ENCODE results near the gene LSAMP. TPM values are rescaled to one million over a fixed set of nuclear protein-coding genes. Genes with fewer than 3 reads are reported as not detected.

Gene LSAMP
- total and polyA plus RNA-seq, 2 donors (not counting 3 experiments of a cell fraction or from before 2014, with no cell fraction given): not detected

DNA sequence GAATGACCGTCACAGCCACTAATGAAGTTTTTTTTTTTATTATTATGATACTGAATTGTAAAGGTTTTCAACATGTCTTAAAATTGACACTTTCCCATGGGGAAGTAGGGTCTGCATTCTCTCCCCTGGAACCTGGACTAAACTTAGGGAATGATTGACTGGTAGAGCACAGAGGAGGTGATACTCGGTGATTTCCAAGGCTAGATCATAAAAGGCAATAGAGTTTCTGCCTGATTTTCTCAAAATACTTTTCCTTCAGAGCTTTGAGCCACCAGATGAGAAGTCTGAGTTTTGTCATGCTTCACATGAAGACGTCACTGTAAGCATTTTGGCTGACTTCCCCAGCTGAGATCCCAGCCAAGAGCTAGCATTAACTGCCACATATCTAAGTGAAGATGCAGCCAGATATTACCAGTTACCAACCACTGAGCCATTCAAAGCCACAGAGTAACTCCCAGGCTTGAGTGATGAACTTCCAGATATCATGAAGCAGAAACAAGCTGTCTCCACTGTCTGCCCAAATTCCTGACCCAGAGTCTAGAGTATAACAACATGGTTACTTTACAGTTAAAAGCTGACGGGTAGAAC lies 105.8 kb downstream of the LSAMP start:
- H3K4me3 ChIP-seq (replicated peaks in 1 of 3; ENCODE audit: insufficient read depth in 1 of 3, low read depth in 1 of 3, low read length in 3 of 3): no peak overlapping the region
- ChIA-PET POLR2A (no interaction called here), CTCF (no interaction called here)
- TF ChIP-seq MYC (IDR thresholded peaks at IDR 0.05; ENCODE audit: low read depth, low read length): no peak
- TF ChIP-seq, protein P1, sequence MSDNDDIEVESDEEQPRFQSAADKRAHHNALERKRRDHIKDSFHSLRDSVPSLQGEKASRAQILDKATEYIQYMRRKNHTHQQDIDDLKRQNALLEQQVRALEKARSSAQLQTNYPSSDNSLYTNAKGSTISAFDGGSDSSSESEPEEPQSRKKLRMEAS (IDR thresholded peaks at IDR 0.05; ENCODE audit: insufficient read depth, insufficient read length): no peak
- no peak overlapping the region for H3K27ac ChIP-seq (ENCODE audit: insufficient read depth, low read depth, low read length)
- H3K4me1 ChIP-seq (ENCODE audit: control insufficient read depth, extremely low read depth, insufficient read depth, low read length): no peaks in the 10 kb centered on the region
- intact Hi-C loops (cut with micrococcal nuclease): no loop called here
- no peak overlapping the region for H2AFZ ChIP-seq (ENCODE audit: low read depth, low read length)
- H3K27me3 ChIP-seq (ENCODE audit: control insufficient read depth in 2 of 2, insufficient read depth in 2 of 2, low read length in 2 of 2): no peaks in the 10 kb centered on the region
- no peaks in the 10 kb centered on the region for H3K9me3 ChIP-seq (replicated peaks; ENCODE audit: control insufficient read depth, insufficient read depth, low read length)
- H3K9me1 ChIP-seq (replicated peaks; ENCODE audit: control insufficient read depth, extremely low read depth, insufficient read depth, low read length): no peaks in the 10 kb centered on the region
- no peak overlapping the region for H3K9ac ChIP-seq (replicated peaks; ENCODE audit: extremely low read depth, insufficient read depth, low read length)
- no peak overlapping the region for H3K4me2 ChIP-seq (ENCODE audit: insufficient read depth, low read length)
- BruUV-seq (replicated peaks): no TSS peak
- H3K79me2 ChIP-seq (ENCODE audit: control insufficient read depth, insufficient read depth, low read length): no peaks in the 10 kb centered on the region
- FAIRE-seq: no peak
- H3K36me3 ChIP-seq (ENCODE audit: control insufficient read depth in 2 of 2, extremely low read depth in 1 of 2, insufficient read depth in 2 of 2, low read length in 2 of 2): no peaks in the 10 kb centered on the region
- H4K20me1 ChIP-seq (replicated peaks; ENCODE audit: control insufficient read depth, extremely low read depth, insufficient read depth, low read length): no peaks in the 10 kb centered on the region
- dilution Hi-C loops (cut with MboI; ENCODE audit: extremely low pct_ligation_motif_present, low sequenced_read_pairs): no loop called here
- DNase-seq (ENCODE audit: low read depth, low spot score): no peak

DNA sequence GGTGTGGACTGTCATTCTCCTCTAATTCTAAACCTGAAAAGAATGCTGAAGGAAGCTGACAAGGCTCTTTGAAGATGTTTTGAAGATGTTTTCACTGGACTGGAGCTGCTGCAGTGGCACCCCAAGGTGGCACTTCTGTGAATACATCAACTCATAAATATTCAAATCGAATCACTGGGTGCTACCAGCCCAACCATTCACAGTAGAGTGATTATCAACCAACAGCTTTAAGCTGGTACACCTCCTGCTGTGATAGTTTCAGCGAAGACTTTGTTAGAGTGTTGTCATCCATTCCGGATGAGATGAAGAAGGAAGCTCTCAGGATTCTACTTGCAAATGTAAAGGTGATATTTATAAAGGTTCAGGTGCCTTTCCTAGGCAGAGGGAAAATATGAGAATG lies 106.6 kb downstream of the LSAMP start:
- H3K27ac ChIP-seq (ENCODE audit: insufficient read depth, low read depth, low read length): no peak overlapping the region
- FAIRE-seq: no peak
- no peak overlapping the region for H3K4me3 ChIP-seq (replicated peaks in 1 of 3; ENCODE audit: insufficient read depth in 1 of 3, low read depth in 1 of 3, low read length in 3 of 3)

More for the DNA sequence above, 106.6 kb downstream of the LSAMP start:
- TF ChIP-seq FOS (IDR thresholded peaks at IDR 0.05; ENCODE audit: borderline replicate concordance, insufficient read depth, low read length) (no peak), GATA2 (IDR thresholded peaks at IDR 0.05; ENCODE audit: insufficient read depth, insufficient read length, low read depth, low read length) (no peak), MYC (IDR thresholded peaks at IDR 0.05; ENCODE audit: low read depth, low read length) (no peak), POLR2A (IDR thresholded peaks at IDR 0.05; ENCODE audit: low read depth, low read length) (no peak), POLR2AphosphoS5 (IDR thresholded peaks at IDR 0.05; ENCODE audit: insufficient read depth, low read depth, low read length) (no peak), JUN (IDR thresholded peaks at IDR 0.05; ENCODE audit: borderline replicate concordance, insufficient read depth, insufficient read length, low read depth) (no peak), EZH2 (IDR thresholded peaks at IDR 0.05; ENCODE audit: borderline replicate concordance, low read depth, low read length, severe bottlenecking) (no peak)
- TF ChIP-seq, protein P2, sequence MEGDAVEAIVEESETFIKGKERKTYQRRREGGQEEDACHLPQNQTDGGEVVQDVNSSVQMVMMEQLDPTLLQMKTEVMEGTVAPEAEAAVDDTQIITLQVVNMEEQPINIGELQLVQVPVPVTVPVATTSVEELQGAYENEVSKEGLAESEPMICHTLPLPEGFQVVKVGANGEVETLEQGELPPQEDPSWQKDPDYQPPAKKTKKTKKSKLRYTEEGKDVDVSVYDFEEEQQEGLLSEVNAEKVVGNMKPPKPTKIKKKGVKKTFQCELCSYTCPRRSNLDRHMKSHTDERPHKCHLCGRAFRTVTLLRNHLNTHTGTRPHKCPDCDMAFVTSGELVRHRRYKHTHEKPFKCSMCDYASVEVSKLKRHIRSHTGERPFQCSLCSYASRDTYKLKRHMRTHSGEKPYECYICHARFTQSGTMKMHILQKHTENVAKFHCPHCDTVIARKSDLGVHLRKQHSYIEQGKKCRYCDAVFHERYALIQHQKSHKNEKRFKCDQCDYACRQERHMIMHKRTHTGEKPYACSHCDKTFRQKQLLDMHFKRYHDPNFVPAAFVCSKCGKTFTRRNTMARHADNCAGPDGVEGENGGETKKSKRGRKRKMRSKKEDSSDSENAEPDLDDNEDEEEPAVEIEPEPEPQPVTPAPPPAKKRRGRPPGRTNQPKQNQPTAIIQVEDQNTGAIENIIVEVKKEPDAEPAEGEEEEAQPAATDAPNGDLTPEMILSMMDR (IDR thresholded peaks at IDR 0.05; ENCODE audit: extremely low read depth in 1 of 2, insufficient read depth in 1 of 2, low read depth in 1 of 2, low read length in 2 of 2): no peak
- TF ChIP-seq, protein P1 (IDR thresholded peaks at IDR 0.05; ENCODE audit: insufficient read depth, insufficient read length): no peak
- Histone ChIP-seq H3K9me1 (replicated peaks; ENCODE audit: control insufficient read depth, extremely low read depth, insufficient read depth, low read length) (no peaks in the 10 kb centered on the region), H3K79me2 (ENCODE audit: control insufficient read depth, insufficient read depth, low read length) (no peaks in the 10 kb centered on the region), H3K9ac (replicated peaks; ENCODE audit: extremely low read depth, insufficient read depth, low read length) (no peak overlapping the region), H4K20me1 (replicated peaks; ENCODE audit: control insufficient read depth, extremely low read depth, insufficient read depth, low read length) (no peaks in the 10 kb centered on the region), H3K4me1 (ENCODE audit: control insufficient read depth, extremely low read depth, insufficient read depth, low read length) (no peaks in the 10 kb centered on the region), H3K27me3 (ENCODE audit: control insufficient read depth in 2 of 2, insufficient read depth in 2 of 2, low read length in 2 of 2) (no peaks in the 10 kb centered on the region), H3K4me2 (ENCODE audit: insufficient read depth, low read length) (no peak overlapping the region), H3K36me3 (ENCODE audit: control insufficient read depth in 2 of 2, extremely low read depth in 1 of 2, insufficient read depth in 2 of 2, low read length in 2 of 2) (no peaks in the 10 kb centered on the region), H3K9me3 (replicated peaks; ENCODE audit: control insufficient read depth, insufficient read depth, low read length) (no peaks in the 10 kb centered on the region), H2AFZ (ENCODE audit: low read depth, low read length) (no peak overlapping the region)
- dilution Hi-C loops (cut with MboI; ENCODE audit: extremely low pct_ligation_motif_present, low sequenced_read_pairs): no loop called here
- intact Hi-C loops (cut with micrococcal nuclease): no loop called here
- ChIA-PET POLR2A (no interaction called here), CTCF (no interaction called here)
- no peak for DNase-seq (ENCODE audit: low read depth, low spot score)
- BruUV-seq (replicated peaks): no TSS peak
